Skin epidermis (tissue), 12 donors: ENCODE data around the gene ATP1B1.
"Not testable (repeated sequence)": the region's sequence is repeated elsewhere in the genome, so short reads cannot be mapped to it uniquely, and the experiment has no call there.

ENCODE experiments used
- H3K27ac ChIP-seq, 21 experiments: fragments of 200-600 bp; sonication (generic) in 11 of 21; one replicate each; pipeline ENCODE4 v1.5.0; 2020; ENCODE audit warnings: mild to moderate bottlenecking in 3 of 21, inconsistent platforms in 2 of 21, moderate library complexity in 2 of 21
- H3K4me3 ChIP-seq, 7 experiments: fragments of 200-600 bp; sonication (generic) in 2 of 7; one replicate each; pipeline ENCODE4 v1.5.0; 2020; ENCODE audit warnings: inconsistent platforms in 2 of 7, mild to moderate bottlenecking in 2 of 7, moderate library complexity in 1 of 7

Gene ATP1B1

GRCh38 chr1:169160845-169161495 is 54.5 kb downstream of the ATP1B1 start:
- H3K4me3 ChIP-seq = no peak overlapping the region
- no peak overlapping the region for H3K27ac ChIP-seq

DNA sequence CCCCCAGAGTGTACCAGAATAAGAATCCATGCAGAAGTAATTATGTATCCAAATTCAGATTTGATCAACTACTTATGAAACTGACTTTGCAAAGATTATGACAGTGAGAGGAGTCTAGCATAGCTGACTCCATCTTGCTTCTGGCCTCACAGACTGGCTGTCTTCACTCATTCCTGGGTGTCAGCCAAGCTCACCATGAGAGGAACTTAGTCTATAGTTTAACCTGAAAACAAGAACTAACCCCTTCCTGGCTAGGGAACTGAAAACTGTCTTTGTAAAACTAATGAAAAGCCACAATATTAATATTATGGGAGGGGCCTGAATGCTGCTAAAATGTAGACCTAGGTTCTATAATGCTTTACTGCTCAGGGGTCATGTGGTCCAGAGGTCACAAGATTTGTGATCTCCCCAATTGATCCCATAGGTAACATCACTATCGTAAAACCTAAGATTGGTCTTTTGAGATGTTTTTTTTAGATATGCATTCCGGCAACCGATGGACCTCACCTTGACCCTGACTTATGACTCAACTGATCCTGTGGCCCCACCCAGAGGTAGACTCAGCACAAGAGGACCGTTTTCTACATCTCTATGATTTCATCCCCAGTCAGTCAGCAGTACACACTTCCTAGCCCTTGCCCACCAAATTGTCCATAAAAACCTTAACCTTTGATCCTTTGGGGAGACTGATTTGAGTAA is 55.2 kb downstream of the ATP1B1 start:
- Histone ChIP-seq H3K4me3 (no peak overlapping the region), H3K27ac (no peak overlapping the region)

DNA sequence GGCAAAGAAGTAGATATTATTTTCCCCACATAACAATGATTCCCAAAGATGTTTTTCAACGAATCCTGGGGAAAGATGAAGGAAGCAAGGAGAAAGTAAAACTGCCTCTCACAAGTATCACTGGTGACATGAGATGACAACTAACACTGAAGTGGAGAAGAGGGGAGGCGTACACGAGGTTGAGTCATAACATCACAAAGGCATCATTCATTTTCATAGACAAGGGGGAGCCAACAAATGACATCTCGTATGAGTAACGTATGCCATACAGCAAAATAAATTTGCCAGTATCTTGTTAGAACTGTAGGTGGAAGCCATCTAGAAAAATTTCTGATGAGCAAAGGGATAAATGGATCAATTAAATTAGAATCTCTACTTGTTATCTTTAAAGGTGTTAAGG is 56.6 kb downstream of the ATP1B1 start:
- H3K27ac ChIP-seq = no peak overlapping the region

DNA sequence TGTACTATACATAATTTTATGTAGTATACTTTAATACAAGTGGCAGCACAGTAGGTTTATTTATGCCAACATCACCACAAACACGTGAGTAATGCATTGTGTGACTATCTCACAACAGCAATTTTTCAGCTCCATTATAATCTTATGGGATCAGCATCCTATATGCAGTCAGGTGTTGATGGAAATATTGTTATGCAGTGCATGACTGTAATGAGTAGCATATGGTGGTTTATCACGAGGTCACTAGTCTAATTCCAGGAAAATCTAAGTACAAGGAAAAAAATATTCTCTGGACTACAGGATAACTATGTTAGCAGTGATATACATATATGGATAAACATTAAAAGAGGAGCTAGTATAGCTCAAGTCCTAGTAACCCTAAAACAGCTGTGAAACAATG is 69.0 kb downstream of the ATP1B1 start:
- Histone ChIP-seq H3K4me3 (no peak overlapping the region), H3K27ac (no peak overlapping the region)

More for the DNA sequence above, 56.6 kb downstream of the ATP1B1 start:
- H3K4me3 ChIP-seq = no peak overlapping the region

- H3K27ac ChIP-seq = not testable (repeated sequence)
These were observed 72.9 kb downstream of the ATP1B1 start for GRCh38 chr1:169179431-169179830.

DNA sequence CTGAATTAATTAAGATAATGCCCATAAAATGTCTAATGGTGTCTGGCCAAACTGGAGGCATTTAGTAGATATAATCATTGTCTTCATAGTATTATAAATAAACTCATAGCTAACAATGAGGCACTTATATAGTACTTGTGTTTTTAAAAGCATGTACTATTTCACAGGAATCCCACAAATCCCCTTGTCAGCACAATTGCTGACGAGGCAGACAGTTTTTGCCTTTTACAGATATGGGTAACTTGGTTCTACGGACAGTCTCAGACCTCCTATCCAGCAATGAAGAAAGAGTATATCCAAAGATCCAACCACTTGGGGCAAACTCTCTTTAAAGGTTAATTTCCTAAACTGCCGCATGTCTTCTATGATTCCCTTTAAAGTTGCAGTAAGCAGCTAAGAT is 73.7 kb downstream of the ATP1B1 start:
- Histone ChIP-seq H3K27ac (no peak overlapping the region), H3K4me3 (no peak overlapping the region)

More at GRCh38 chr1:169179431-169179830, 72.9 kb downstream of the ATP1B1 start:
- not testable (repeated sequence) for H3K4me3 ChIP-seq
